T follicular helper cell (primary cell): ENCODE data around the gene PCBP3.
"Not testable (repeated sequence)": the region's sequence is repeated elsewhere in the genome, so short reads cannot be mapped to it uniquely, and the experiment has no call there.

Experiments
- DNase-seq: peaks from one replicate; pipeline ENCODE4 v3.0.0-alpha.2; 2020; ENCODE audit warnings: low read depth

Gene PCBP3

GRCh38 chr21:45875416-45875760 is 231.9 kb downstream of the PCBP3 start:
- DNase-seq = no peak

GRCh38 chr21:45875881-45876280 is 232.4 kb downstream of the PCBP3 start:
- DNase-seq = no peak

DNA sequence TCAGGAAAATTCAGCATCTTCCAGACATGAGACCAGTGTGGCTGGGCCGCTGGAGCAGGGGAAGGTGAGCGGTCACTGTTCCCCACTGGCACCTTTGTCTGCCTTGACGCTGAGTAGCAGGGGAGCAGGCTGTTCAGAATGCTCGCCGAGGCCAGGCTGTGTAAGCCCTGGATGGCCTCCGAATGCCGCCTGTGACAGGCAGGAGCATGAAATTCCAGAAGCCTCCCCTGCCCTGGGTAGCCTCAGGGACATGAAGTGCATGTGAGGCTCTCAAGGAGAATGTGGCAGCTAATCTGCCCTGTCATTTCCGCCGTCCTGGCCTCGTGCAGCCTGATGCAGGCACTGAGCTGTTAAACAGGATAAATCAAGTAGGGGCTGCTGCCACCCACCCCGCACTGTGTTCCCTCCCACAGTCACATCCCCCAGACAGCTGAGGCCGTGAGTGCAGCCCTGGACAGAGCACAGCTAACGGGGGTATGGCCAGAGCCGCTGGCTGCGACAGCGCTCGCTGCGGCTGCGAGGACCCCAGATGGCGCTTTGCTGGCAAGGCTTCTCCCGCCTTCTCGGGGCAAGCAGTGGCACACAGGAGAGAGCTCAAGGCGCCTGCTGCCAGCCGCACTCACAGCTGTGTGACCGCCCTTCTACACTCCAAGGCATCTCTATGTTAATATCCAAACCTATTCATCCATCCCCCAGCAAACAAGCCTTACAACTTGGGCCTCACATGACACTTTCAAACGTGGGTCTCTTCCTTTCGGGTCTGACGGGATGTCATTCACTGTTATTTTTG is 233.1 kb downstream of the PCBP3 start:
- no peak for DNase-seq

GRCh38 chr21:45877171-45877438 is 233.6 kb downstream of the PCBP3 start:
- no peak for DNase-seq

- DNase-seq = no peak
Measured at GRCh38 chr21:45877821-45878469, 234.4 kb downstream of the PCBP3 start.

DNA sequence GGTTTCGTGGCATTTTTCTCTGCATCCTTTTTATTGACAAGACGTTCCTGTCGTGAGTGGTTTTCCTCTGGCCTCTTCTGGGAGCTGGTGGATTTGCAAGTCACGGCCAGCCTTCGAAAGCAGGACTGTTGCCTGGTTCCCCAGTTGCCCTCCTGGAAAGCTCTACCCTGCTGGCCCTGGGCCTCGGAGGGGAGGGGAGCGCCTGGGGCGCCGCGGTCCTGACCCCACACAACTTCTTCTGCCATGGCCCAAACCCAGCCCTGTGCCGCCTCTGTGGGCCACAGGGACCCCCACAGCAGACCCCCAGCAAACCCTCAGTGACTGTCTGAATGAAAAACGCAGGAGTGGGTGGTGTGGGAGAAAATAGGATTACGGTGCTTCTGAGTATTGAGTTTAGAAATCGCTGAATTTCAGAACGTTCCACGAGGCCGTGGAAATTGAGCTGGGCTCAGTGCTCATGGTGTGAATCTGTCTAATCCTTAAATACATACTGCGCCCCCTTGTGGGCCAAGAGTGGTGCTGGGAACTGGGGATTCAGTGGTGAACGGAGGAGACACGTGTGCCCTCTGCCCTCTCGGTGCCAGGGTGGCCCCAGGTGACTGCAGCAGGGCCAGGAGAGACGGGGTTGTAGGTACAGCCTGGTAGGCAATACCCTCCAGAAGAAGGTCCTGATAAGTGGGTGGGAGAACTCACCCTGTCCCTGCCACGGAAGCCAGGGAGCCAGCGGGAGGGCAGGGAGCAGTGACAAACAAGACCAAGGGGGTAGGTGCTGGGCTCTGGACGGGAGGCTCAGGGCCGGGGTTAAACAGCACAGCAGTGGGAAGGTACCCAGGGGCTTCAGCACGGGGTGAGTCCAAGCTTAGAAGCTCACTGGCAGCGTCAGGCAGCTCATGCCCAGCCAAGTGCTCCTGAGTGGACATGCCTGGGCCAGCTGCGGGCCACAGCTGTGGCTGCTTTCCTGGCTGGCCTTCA is 236.9 kb downstream of the PCBP3 start:
- peak; percentile 59 for DNase-seq

DNA sequence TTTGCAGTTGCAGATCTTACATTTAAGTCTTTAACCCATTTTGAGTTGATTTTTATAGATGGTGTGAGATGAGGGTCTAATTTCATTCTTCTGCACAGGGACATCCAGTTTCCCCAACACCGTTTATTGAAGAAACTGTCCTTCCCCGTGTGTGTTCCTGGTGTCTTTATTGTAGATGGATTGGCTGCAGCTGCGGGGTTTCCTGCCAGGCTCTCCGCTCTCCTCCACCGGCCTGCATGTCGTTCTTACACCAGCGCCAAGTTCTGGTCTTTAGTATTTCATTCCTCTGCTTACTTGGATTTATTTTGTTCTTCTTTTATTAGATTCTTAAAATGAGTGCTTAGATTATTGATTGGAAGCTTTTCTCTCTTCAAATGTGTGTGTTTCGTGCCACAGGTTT is 239.1 kb downstream of the PCBP3 start:
- DNase-seq = no peak

DNA sequence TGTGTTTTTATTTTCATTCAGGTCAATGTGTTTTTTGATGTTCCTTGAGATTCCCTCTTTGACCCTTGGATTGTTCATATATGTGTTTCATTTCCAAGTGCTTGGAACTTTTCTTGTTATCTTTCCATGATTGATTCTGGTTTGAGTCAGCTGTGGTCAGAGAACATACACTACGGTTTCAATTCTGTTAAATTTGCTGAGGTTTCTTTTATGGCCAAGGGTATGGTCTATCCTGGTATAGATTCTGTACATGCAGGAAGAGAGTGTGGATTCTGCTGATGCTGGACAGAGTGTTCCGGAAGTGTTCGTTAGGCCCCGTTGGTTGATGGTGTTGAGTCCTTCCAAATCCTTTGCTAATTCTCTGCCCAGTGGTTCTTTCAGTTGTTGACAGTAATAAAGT is 239.6 kb downstream of the PCBP3 start:
- DNase-seq = no peak

DNA sequence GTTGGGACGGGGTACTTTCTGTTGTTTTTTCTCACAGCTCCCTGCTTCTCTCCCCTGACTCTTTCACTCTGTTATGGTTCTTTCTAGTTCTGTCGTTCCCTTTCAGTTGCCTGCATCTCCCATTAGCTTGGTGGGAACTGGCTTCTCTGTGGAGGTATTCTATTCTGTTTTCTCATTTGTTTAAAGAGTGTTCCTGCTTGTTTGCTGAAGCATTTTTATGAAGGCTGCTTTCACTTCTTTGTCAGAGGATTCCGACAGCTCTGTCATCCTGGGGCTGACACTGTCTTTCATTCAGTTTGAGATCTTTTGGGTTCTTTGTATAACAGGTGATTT is 242.0 kb downstream of the PCBP3 start:
- DNase-seq = no peak

GRCh38 chr21:45885930-45886601 is 242.5 kb downstream of the PCBP3 start:
- not testable (repeated sequence) for DNase-seq

GRCh38 chr21:45886610-45887026 is 243.1 kb downstream of the PCBP3 start:
- DNase-seq = no peak

GRCh38 chr21:45887120-45887611 is 243.6 kb downstream of the PCBP3 start:
- DNase-seq = no peak

DNA sequence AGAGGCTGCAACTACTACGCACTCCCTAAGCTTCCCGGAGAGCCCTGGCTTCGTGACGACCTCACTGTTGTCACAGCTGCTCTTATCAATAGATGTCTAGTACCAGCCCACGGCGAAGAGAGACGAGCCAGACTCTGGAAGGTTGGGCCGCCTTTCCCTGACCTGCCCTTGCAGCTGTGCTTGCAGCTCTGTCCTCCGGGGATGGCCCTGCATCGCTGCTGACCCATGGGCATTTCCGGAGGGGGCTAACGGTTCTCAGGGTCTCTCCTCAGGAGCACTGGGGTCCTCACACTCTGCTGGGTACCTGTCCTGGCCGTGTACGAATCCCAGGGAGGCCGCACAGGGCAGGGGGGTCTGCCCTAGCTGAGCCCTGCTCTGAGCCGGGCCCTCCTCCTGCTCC is 244.3 kb downstream of the PCBP3 start:
- no peak for DNase-seq

DNA sequence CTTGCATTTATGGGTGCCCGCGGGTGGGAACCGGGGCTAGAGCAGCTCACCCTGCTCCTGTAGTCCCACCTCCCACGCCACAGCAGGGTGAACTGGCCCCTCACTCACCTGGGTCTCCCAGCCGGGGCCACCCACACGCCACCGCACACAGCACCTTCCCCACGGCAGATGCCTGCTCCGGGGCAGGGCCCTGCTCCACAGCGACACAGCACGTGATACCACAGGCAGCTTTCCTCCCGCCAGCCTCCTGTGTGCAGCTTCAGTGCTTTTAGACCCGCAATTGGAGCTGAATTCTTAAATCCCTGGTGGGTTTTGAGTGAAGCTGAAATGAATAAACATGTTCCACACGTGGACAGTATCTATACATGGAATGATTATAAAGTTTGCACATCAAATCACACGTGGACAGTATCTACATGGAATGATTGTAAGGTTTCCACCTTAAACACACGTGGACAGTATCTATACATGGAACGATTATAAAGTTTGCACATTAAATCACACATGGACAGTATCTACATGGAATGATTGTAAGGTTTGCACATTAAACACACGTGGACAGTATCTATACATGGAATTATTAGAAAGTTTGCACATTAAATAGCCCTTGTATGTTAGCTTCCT is 245.0 kb downstream of the PCBP3 start:
- DNase-seq = no peak

DNA sequence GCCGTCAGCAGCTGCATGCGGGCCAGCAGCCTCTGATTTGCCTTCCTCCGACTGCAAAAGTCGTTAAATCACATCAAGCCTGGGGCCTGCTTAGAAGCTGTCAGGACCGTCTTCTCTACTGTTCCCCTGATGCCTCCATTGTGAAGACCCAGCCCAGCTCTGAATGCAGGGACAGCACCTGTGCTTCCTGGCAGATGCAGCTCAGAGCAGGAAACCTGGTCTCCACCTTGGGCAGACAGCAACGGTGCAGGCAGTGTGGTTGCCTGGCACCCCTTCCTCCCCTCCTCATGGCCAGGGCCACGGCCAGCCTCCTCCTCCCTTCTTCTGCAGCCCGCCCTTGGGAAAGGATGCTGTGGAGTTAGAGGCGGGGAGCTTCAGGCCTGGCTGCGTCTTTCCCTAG is 245.7 kb downstream of the PCBP3 start:
- no peak for DNase-seq

DNA sequence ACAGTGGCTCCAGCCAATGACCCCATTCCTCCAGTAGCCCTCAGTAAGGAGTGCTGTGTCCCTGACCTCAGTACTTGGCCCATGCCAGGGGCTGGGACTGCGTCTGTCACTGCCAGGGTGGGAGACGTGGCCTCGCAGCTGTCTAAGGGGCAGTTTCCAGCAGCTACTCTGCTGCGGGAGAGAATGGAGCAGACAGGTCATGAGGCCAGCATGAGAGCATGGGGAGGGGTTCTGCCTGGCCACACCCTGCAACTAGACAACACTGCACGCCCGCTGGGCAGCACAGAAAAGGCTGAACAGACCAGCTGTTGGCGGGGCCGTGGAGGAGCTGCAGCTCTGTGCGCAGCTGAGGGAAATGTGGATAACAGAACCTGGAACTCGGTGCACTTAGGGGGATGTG is 246.4 kb downstream of the PCBP3 start:
- DNase-seq = no peak

- no peak for DNase-seq
Measured at GRCh38 chr21:45891388-45892155, 248.0 kb downstream of the PCBP3 start.

DNA sequence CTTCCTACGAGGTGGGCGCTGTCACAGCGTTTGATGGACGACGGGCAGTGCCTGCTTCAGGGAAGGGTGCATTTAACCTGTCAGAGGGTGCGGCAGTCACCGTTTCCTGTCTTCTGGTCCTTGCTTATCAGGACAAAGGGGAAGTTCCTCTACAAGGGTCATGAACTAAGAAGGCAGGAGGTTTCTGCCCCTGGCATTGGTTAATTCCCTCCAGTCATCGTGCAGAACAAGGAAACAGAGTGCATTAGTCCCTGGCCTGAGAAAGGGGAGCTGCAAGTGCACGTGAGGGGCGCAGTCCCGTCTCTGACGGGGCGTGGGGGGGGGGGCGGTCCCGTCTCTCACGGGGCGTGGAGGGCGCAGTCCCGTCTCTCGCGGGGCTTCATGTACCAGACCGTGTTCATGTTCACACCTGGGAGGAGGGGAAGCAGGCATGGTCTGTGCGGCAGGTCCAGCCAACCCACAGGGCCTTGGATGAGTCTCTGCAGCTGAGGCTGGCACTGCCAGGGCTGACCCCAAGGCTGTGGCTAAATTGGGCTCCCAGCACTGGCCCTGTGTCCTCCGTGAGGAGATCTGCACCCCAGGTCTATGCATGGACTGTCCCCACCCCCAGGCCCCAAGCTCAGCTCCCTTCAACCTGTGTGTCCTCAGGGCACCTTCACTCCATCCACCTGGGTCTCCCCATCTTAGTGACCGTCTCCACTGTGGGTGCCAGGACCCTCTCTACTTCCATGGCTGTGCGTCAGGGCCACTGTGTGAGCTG is 248.8 kb downstream of the PCBP3 start:
- DNase-seq = no peak

DNA sequence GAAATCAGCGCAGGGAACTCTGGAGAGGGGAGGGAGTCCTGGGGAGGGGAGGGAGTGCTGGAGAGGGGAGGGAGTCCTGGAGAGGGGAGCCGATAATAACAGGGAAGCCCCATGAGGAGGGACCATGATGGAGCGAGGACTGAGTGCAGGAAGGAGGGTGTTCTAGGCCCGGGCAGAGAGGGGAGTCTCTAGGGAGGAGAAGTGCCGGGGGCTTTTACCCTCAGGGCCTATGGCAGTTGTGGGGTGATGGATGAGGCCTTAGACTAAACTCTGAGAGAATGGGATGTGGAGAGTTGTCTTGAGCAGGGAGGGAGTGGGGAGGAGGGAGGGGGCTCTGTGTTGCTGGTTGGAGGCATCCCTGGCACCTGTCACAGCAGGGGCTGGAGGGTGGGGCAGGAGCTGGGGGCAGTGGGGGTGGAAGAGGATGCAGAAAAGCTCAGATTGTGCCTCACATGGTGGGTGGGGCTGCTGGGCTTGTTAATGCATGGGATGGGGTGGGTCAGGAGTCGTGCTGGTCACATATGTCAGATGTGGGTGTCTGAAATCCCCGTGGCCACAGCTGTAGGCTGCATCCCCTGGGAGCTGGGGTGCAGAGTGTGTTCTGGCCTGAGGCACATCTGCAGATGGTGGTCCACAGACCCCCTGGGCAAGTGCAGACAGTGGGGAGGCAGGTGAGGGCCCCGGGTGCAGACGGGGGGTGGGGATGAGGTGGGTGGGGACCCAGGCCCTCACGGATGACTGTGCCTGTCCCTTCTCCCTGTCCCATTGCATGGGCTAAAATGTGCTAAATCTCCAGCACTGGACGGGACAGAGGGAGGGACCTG is 249.6 kb downstream of the PCBP3 start:
- DNase-seq = no peak
